ENCODE measurements around the gene CNPY4.

CNPY4 gene

GRCh38 chr7:100111156-100111555 lies 8.3 kb upstream of the CNPY4 start:
- H3K36me3 ChIP-seq (replicated peaks; ENCODE audit: insufficient read depth, low read length), result no peaks in the 10 kb centered on the region
- H3K9ac ChIP-seq (ENCODE audit: low read length), result no peak overlapping the region
- H3K79me2 ChIP-seq (ENCODE audit: low read length), result no peaks in the 10 kb centered on the region
- H3K27ac ChIP-seq (ENCODE audit: low read length), result no peak overlapping the region
- no peak for DNase-seq
- no peak overlapping the region for H3K4me2 ChIP-seq (ENCODE audit: low read depth, low read length)
- no peaks in the 10 kb centered on the region for H3K9me3 ChIP-seq (replicated peaks; ENCODE audit: insufficient read depth, low read length)
- H4K20me1 ChIP-seq (ENCODE audit: insufficient read depth, low read length), result no peaks in the 10 kb centered on the region
- H3F3A ChIP-seq (ENCODE audit: insufficient read depth, low read length), result no peaks in the 10 kb centered on the region
- no peak overlapping the region for H3K4me3 ChIP-seq (ENCODE audit: low read length)
- no peaks in the 10 kb centered on the region for H3K4me1 ChIP-seq (ENCODE audit: low read length)
- TF ChIP-seq CTCF (IDR thresholded peaks at IDR 0.05; ENCODE audit: low read length) (no peak), EZH2 (optimal IDR thresholded peaks at IDR 0.05; ENCODE audit: low read depth, low read length) (no peak), EZH2phosphoT487 (IDR thresholded peaks at IDR 0.05; ENCODE audit: low read length) (no peak)
- H2AFZ ChIP-seq (ENCODE audit: low read length), result no peak overlapping the region
- H3K27me3 ChIP-seq (replicated peaks; ENCODE audit: insufficient read depth, low read length), result no peaks in the 10 kb centered on the region
- H3K9me2 ChIP-seq (replicated peaks; ENCODE audit: insufficient read depth, low read length), result no peaks in the 10 kb centered on the region

- Histone ChIP-seq H3K79me2 (ENCODE audit: low read length) (no peaks in the 10 kb centered on the region), H3K27ac (ENCODE audit: low read length) (no peak overlapping the region), H3K27me3 (replicated peaks; ENCODE audit: insufficient read depth, low read length) (no peaks in the 10 kb centered on the region), H3K4me3 (ENCODE audit: low read length) (no peak overlapping the region), H3K36me3 (replicated peaks; ENCODE audit: insufficient read depth, low read length) (no peaks in the 10 kb centered on the region), H3K9me3 (replicated peaks; ENCODE audit: insufficient read depth, low read length) (no peaks in the 10 kb centered on the region), H3K4me2 (ENCODE audit: low read depth, low read length) (no peak overlapping the region), H3F3A (ENCODE audit: insufficient read depth, low read length) (no peaks in the 10 kb centered on the region), H2AFZ (ENCODE audit: low read length) (no peak overlapping the region), H3K9ac (ENCODE audit: low read length) (no peak overlapping the region), H3K4me1 (ENCODE audit: low read length) (no peaks in the 10 kb centered on the region), H4K20me1 (ENCODE audit: insufficient read depth, low read length) (no peaks in the 10 kb centered on the region), H3K9me2 (replicated peaks; ENCODE audit: insufficient read depth, low read length) (no peaks in the 10 kb centered on the region)
- no peak for DNase-seq
- TF ChIP-seq EZH2 (optimal IDR thresholded peaks at IDR 0.05; ENCODE audit: low read depth, low read length) (no peak), EZH2phosphoT487 (IDR thresholded peaks at IDR 0.05; ENCODE audit: low read length) (no peak), CTCF (IDR thresholded peaks at IDR 0.05; ENCODE audit: low read length) (no peak)
Observed at GRCh38 chr7:100111914-100112313, 7.5 kb upstream of the CNPY4 start.

- Histone ChIP-seq H3K9me2 (replicated peaks; ENCODE audit: insufficient read depth, low read length) (no peaks in the 10 kb centered on the region), H3K9ac (ENCODE audit: low read length) (no peak overlapping the region), H3K4me1 (ENCODE audit: low read length) (no peaks in the 10 kb centered on the region), H3F3A (ENCODE audit: insufficient read depth, low read length) (peaks cover 6% of the 10 kb centered on the region), H2AFZ (ENCODE audit: low read length) (no peak overlapping the region), H3K36me3 (replicated peaks; ENCODE audit: insufficient read depth, low read length) (no peaks in the 10 kb centered on the region), H4K20me1 (ENCODE audit: insufficient read depth, low read length) (no peaks in the 10 kb centered on the region), H3K4me3 (ENCODE audit: low read length) (no peak overlapping the region), H3K27ac (ENCODE audit: low read length) (no peak overlapping the region), H3K27me3 (replicated peaks; ENCODE audit: insufficient read depth, low read length) (no peaks in the 10 kb centered on the region), H3K9me3 (replicated peaks; ENCODE audit: insufficient read depth, low read length) (no peaks in the 10 kb centered on the region), H3K4me2 (ENCODE audit: low read depth, low read length) (no peak overlapping the region), H3K79me2 (ENCODE audit: low read length) (peaks cover 11% of the 10 kb centered on the region)
- DNase-seq, result no peak
- TF ChIP-seq CTCF (IDR thresholded peaks at IDR 0.05; ENCODE audit: low read length), result no peak
- no peak for TF ChIP-seq EZH2phosphoT487 (IDR thresholded peaks at IDR 0.05; ENCODE audit: low read length)
- TF ChIP-seq EZH2 (optimal IDR thresholded peaks at IDR 0.05; ENCODE audit: low read depth, low read length), result no peak
Observed at GRCh38 chr7:100115026-100115425, 4.4 kb upstream of the CNPY4 start.
